ENCODE results near the gene HPD.
"Not testable (repeated sequence)": the region's sequence is repeated elsewhere in the genome, so short reads cannot be mapped to it uniquely, and the experiment has no call there.

DNA sequence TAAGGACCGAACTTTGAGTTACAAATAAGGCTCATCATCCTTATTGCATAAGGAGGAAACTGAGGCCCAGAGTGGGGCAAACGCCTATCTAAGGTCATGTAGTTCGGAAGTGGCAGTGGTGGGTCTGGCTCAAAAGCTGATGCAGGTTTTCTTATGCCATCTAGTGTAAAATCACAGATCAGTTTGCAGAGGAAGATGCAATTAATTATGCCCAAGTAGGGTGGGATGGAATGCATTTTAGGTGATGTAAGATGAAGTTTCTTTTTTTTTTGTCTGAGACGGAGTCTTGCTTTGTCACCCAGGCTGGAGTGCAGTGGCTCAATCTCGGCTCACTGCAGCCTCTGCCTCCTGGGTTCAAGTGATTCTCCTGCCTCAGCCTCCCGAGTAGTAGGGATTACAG, 31.0 kb upstream of the HPD start:
- TF ChIP-seq, protein P1, sequence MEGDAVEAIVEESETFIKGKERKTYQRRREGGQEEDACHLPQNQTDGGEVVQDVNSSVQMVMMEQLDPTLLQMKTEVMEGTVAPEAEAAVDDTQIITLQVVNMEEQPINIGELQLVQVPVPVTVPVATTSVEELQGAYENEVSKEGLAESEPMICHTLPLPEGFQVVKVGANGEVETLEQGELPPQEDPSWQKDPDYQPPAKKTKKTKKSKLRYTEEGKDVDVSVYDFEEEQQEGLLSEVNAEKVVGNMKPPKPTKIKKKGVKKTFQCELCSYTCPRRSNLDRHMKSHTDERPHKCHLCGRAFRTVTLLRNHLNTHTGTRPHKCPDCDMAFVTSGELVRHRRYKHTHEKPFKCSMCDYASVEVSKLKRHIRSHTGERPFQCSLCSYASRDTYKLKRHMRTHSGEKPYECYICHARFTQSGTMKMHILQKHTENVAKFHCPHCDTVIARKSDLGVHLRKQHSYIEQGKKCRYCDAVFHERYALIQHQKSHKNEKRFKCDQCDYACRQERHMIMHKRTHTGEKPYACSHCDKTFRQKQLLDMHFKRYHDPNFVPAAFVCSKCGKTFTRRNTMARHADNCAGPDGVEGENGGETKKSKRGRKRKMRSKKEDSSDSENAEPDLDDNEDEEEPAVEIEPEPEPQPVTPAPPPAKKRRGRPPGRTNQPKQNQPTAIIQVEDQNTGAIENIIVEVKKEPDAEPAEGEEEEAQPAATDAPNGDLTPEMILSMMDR (IDR thresholded peaks at IDR 0.05; ENCODE audit: extremely low read depth in 1 of 2, insufficient read depth in 1 of 2, low read depth in 1 of 2, low read length in 2 of 2): not testable (repeated sequence)
- TF ChIP-seq EZH2 (IDR thresholded peaks at IDR 0.05; ENCODE audit: borderline replicate concordance, low read depth, low read length, severe bottlenecking); POLR2A (IDR thresholded peaks at IDR 0.05; ENCODE audit: low read depth, low read length); POLR2AphosphoS5 (IDR thresholded peaks at IDR 0.05; ENCODE audit: insufficient read depth, low read depth, low read length); FOS (IDR thresholded peaks at IDR 0.05; ENCODE audit: borderline replicate concordance, insufficient read depth, low read length); JUN (IDR thresholded peaks at IDR 0.05; ENCODE audit: borderline replicate concordance, insufficient read depth, insufficient read length, low read depth); GATA2 (IDR thresholded peaks at IDR 0.05; ENCODE audit: insufficient read depth, insufficient read length, low read depth, low read length); MYC (IDR thresholded peaks at IDR 0.05; ENCODE audit: low read depth, low read length): not testable (repeated sequence)
- TF ChIP-seq, protein P2, sequence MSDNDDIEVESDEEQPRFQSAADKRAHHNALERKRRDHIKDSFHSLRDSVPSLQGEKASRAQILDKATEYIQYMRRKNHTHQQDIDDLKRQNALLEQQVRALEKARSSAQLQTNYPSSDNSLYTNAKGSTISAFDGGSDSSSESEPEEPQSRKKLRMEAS (IDR thresholded peaks at IDR 0.05; ENCODE audit: insufficient read depth, insufficient read length): not testable (repeated sequence)
